ENCODE measurements around the gene MYL7. TPM values are rescaled to one million over a fixed set of nuclear protein-coding genes. Genes with fewer than 3 reads are reported as not detected.
"Not testable (repeated sequence)": the region's sequence is repeated elsewhere in the genome, so short reads cannot be mapped to it uniquely, and the experiment has no call there.

The MYL7 gene
- total RNA-seq, 1 donor from 2014 or later, result 11.4 TPM

- peaks cover 20% of the 10 kb centered on the region for H3K4me1 Mint-ChIP-seq
Observed at GRCh38 chr7:44127161-44127560, 14.0 kb downstream of the MYL7 start.

GRCh38 chr7:44126574-44126973 is 14.6 kb downstream of the MYL7 start:
- Mint-ChIP-seq H3K9me3 (peaks cover 16% of the 10 kb centered on the region), H3K4me1 (peaks cover 19% of the 10 kb centered on the region)
- H3K27me3 Mint-ChIP-seq (ENCODE audit: low read depth); H3K36me3 Mint-ChIP-seq; DNase-seq (ENCODE audit: low spot score in 2 of 2, unreplicated experiment in 2 of 2); H3K27ac Mint-ChIP-seq; H3K4me3 Mint-ChIP-seq: not testable (repeated sequence)

More at GRCh38 chr7:44127161-44127560, 14.0 kb downstream of the MYL7 start:
- no peak overlapping the region for H3K27ac Mint-ChIP-seq
- H3K27me3 Mint-ChIP-seq (ENCODE audit: low read depth), result no peaks in the 10 kb centered on the region
- TF ChIP-seq, protein P1, sequence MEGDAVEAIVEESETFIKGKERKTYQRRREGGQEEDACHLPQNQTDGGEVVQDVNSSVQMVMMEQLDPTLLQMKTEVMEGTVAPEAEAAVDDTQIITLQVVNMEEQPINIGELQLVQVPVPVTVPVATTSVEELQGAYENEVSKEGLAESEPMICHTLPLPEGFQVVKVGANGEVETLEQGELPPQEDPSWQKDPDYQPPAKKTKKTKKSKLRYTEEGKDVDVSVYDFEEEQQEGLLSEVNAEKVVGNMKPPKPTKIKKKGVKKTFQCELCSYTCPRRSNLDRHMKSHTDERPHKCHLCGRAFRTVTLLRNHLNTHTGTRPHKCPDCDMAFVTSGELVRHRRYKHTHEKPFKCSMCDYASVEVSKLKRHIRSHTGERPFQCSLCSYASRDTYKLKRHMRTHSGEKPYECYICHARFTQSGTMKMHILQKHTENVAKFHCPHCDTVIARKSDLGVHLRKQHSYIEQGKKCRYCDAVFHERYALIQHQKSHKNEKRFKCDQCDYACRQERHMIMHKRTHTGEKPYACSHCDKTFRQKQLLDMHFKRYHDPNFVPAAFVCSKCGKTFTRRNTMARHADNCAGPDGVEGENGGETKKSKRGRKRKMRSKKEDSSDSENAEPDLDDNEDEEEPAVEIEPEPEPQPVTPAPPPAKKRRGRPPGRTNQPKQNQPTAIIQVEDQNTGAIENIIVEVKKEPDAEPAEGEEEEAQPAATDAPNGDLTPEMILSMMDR (IDR thresholded peaks at IDR 0.05; ENCODE audit: unreplicated experiment), result no peak
- H3K4me3 Mint-ChIP-seq, result no peak overlapping the region
- no peak for DNase-seq (ENCODE audit: low spot score in 2 of 2, unreplicated experiment in 2 of 2)
- peaks cover 3% of the 10 kb centered on the region for H3K36me3 Mint-ChIP-seq
- H3K9me3 Mint-ChIP-seq, result peaks cover 16% of the 10 kb centered on the region

GRCh38 chr7:44124822-44125202 is 16.3 kb downstream of the MYL7 start:
- DNase-seq (ENCODE audit: low spot score in 2 of 2, unreplicated experiment in 2 of 2), result no peak
- Mint-ChIP-seq H3K27me3 (ENCODE audit: low read depth) (no peaks in the 10 kb centered on the region), H3K4me3 (peak overlapping the region; percentile 27), H3K27ac (no peak overlapping the region), H3K4me1 (peaks cover 17% of the 10 kb centered on the region), H3K9me3 (peaks cover 16% of the 10 kb centered on the region), H3K36me3 (peaks cover 11% of the 10 kb centered on the region)
- TF ChIP-seq, protein P1 (IDR thresholded peaks at IDR 0.05; ENCODE audit: unreplicated experiment), result no peak

DNA sequence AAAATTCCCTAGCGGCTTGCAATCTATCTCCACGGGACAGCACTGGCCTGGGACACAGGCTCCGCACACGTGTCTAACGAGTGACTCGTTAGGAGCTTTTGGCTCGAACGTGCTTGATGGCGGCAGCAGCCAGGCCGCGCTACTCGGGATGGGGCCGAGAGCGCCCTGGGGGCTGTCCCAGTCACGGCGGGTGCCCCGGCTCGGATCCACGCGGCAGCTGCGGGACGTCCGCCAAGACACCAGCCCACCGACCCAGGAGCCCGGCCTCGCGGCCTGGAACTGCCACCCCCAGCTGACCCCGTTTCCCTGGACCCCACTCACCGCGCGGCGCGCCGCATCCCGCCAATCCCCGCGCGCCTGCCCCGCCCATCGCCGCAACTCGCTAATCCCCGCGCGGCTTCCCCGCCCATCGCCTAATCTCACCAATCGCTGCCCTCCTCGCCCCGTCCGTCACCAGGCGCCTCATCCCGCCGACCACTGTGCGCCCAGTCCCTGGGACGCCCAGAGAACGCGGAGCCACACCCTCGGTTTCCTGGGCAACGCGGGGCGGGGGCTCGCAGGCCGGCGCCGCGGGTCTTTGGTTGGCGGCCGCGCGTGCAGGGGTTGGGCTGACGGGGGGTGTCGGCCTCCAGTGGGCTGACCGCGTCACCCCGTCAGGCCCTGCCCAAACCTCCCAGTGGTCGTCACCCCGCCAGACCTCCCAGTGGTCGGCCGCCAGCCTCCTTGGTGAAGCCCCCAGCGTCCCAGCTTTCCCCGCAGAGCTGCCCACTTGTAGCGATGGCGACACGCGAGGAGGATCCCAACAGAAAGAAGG is 17.7 kb downstream of the MYL7 start, which contains the start of gene POLD2:
Gene POLD2 (minus strand): TSS at position 359 of the 814 bp plus-strand sequence. CDS start 1,495 bp downstream, outside the sequence.
- peak within 1 kb of the TSS; percentile 92 for H3K27ac Mint-ChIP-seq
- no peaks in the 10 kb centered on the region for H3K27me3 Mint-ChIP-seq (ENCODE audit: low read depth)
- peaks cover 19% of the 10 kb centered on the region for H3K36me3 Mint-ChIP-seq
- peaks cover 19% of the 10 kb centered on the region for H3K4me1 Mint-ChIP-seq
- peaks cover 16% of the 10 kb centered on the region for H3K9me3 Mint-ChIP-seq
- TF ChIP-seq, protein P1 (IDR thresholded peaks at IDR 0.05; ENCODE audit: unreplicated experiment), result no peak
- H3K4me3 Mint-ChIP-seq, result peak within 1 kb of the TSS; percentile 80
- DNase-seq (ENCODE audit: low spot score in 2 of 2, unreplicated experiment in 2 of 2), result peak; percentile 97

- Mint-ChIP-seq H3K4me3 (peak overlapping the region; percentile 80), H3K27ac (peak overlapping the region; percentile 92), H3K4me1 (peaks cover 19% of the 10 kb centered on the region), H3K9me3 (peaks cover 10% of the 10 kb centered on the region), H3K36me3 (peaks cover 25% of the 10 kb centered on the region), H3K27me3 (ENCODE audit: low read depth) (no peaks in the 10 kb centered on the region)
- DNase-seq (ENCODE audit: low spot score in 2 of 2, unreplicated experiment in 2 of 2), result no peak
- TF ChIP-seq, protein P1 (IDR thresholded peaks at IDR 0.05; ENCODE audit: unreplicated experiment), result no peak
Observed at GRCh38 chr7:44122529-44122928, 18.6 kb downstream of the MYL7 start.

- Mint-ChIP-seq H3K4me1 (peaks cover 19% of the 10 kb centered on the region), H3K27ac (peak overlapping the region; percentile 39), H3K9me3 (peaks cover 4% of the 10 kb centered on the region), H3K36me3 (peaks cover 24% of the 10 kb centered on the region), H3K27me3 (ENCODE audit: low read depth) (no peaks in the 10 kb centered on the region), H3K4me3 (peak overlapping the region; percentile 80)
- TF ChIP-seq, protein P1 (IDR thresholded peaks at IDR 0.05; ENCODE audit: unreplicated experiment), result no peak
- no peak for DNase-seq (ENCODE audit: low spot score in 2 of 2, unreplicated experiment in 2 of 2)
Observed at GRCh38 chr7:44121761-44122420, 19.2 kb downstream of the MYL7 start.
